ENCODE data around the gene RETSAT.

RETSAT gene

DNA sequence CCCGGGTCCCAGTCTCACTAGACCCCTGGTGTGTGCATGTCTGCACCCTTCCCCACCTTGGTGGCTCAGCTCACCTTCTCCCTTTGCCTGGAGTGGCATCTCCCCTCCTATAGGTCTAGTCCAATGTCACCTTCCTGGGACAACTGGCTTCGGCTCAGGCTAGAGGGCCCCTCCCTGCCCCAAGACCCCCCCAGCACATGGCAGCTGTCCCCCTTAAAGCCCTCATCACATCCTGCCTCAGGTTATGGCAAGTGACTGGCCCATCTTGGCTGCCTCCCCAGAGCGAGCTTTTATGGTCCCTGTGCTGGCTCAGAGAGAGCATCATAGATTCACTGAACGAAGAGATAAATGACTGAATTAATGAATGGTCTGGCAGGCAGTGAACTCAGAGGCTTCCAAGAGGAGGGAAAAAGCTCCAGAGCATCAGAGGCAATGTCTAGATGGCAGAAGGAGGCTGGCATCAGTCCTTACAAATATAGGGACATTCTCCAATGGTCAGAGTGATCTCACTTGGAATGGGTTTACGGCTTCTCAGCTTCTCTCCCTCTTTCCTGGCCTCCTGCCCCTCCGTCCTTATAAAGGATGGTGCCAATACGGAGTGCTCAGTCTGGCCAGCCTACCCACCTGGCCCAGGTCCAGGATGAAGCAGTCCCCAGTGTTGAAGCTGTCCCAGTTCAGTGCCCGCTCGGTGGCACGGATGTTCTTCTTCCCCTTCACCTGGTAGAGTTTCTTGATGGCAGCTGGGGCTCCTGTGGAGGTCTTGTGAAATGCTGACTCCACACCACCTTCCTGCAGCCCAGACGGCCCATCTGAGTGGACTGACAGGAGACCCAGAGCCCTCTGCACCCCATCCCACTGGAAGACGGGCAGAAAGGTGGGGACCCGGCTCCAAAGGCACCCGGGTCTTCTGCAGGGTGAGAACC lies 46.5 kb upstream of the RETSAT start:
- Histone ChIP-seq H3K79me2 (ENCODE audit: low read length) (no peaks in the 10 kb centered on the region), H3K4me2 (ENCODE audit: low read length) (no peak overlapping the region), H4K20me1 (ENCODE audit: insufficient read depth, low read length) (no peaks in the 10 kb centered on the region), H3K4me3 (ENCODE audit: low read length) (no peak overlapping the region), H3K27me3 (ENCODE audit: low read depth, low read length) (no peaks in the 10 kb centered on the region), H3K9me3 (ENCODE audit: insufficient read depth, low read length) (no peaks in the 10 kb centered on the region), H2AFZ (ENCODE audit: low read depth, low read length) (no peak overlapping the region), H3K4me1 (ENCODE audit: low read length) (peaks cover 8% of the 10 kb centered on the region; the same call in 1 of the 2 replicates), H3K9ac (ENCODE audit: low read length) (no peak overlapping the region), H3K36me3 (replicated peaks; ENCODE audit: low read depth, low read length) (no peaks in the 10 kb centered on the region), H3K27ac (ENCODE audit: low read length) (no peak overlapping the region)
- TF ChIP-seq, protein P1, sequence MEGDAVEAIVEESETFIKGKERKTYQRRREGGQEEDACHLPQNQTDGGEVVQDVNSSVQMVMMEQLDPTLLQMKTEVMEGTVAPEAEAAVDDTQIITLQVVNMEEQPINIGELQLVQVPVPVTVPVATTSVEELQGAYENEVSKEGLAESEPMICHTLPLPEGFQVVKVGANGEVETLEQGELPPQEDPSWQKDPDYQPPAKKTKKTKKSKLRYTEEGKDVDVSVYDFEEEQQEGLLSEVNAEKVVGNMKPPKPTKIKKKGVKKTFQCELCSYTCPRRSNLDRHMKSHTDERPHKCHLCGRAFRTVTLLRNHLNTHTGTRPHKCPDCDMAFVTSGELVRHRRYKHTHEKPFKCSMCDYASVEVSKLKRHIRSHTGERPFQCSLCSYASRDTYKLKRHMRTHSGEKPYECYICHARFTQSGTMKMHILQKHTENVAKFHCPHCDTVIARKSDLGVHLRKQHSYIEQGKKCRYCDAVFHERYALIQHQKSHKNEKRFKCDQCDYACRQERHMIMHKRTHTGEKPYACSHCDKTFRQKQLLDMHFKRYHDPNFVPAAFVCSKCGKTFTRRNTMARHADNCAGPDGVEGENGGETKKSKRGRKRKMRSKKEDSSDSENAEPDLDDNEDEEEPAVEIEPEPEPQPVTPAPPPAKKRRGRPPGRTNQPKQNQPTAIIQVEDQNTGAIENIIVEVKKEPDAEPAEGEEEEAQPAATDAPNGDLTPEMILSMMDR (IDR thresholded peaks at IDR 0.05; ENCODE audit: low read depth, low read length), result no peak
- no peak for TF ChIP-seq EZH2phosphoT487 (IDR thresholded peaks at IDR 0.05; ENCODE audit: low read depth)

DNA sequence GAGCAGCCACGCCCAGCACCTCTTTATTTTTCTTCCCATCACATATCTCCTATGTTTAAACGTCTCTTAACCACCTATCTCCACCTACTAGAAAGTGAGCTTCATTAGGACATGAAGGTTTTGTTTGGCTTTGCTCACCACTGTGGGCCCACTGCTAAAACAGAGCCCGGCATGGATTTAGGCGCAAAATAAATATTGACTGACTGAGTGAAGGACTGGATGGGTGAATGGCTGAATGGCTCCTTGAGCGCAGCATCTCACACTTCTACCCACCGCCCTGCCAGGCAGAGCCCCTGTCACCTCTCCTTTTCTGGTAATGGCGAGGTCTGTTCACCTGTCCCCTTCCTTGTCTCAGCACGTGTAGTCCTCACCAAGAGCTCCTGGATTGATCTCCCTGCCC lies 45.7 kb upstream of the RETSAT start:
- Histone ChIP-seq H3K9me3 (ENCODE audit: insufficient read depth, low read length) (no peaks in the 10 kb centered on the region), H3K9ac (ENCODE audit: low read length) (no peak overlapping the region), H3K4me1 (ENCODE audit: low read length) (peaks cover 8% of the 10 kb centered on the region; the same call in 1 of the 2 replicates), H4K20me1 (ENCODE audit: insufficient read depth, low read length) (no peaks in the 10 kb centered on the region), H3K36me3 (replicated peaks; ENCODE audit: low read depth, low read length) (no peaks in the 10 kb centered on the region), H3K4me3 (ENCODE audit: low read length) (no peak overlapping the region), H2AFZ (ENCODE audit: low read depth, low read length) (no peak overlapping the region), H3K27me3 (ENCODE audit: low read depth, low read length) (no peaks in the 10 kb centered on the region), H3K4me2 (ENCODE audit: low read length) (no peak overlapping the region), H3K27ac (ENCODE audit: low read length) (no peak overlapping the region), H3K79me2 (ENCODE audit: low read length) (no peaks in the 10 kb centered on the region)
- TF ChIP-seq, protein P1 (IDR thresholded peaks at IDR 0.05; ENCODE audit: low read depth, low read length), result no peak
- no peak for TF ChIP-seq EZH2phosphoT487 (IDR thresholded peaks at IDR 0.05; ENCODE audit: low read depth)

DNA sequence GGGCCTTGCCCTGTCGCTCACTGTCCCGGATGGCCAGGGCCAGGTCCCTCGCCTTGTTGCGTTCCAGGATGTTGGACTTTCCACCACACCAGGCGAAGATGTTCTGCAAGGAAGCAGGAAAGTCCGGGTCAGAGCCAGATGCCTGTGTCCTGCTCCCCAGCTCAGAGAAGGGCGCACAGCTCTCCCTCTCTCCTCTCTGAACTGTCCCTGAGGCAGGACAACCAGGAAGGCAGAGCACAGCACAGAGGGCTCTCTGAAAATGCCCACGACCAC lies 44.8 kb upstream of the RETSAT start:
- Histone ChIP-seq H3K36me3 (replicated peaks; ENCODE audit: low read depth, low read length) (no peaks in the 10 kb centered on the region), H3K79me2 (ENCODE audit: low read length) (no peaks in the 10 kb centered on the region), H2AFZ (ENCODE audit: low read depth, low read length) (no peak overlapping the region), H3K4me3 (ENCODE audit: low read length) (no peak overlapping the region), H4K20me1 (ENCODE audit: insufficient read depth, low read length) (no peaks in the 10 kb centered on the region), H3K27ac (ENCODE audit: low read length) (no peak overlapping the region), H3K9ac (ENCODE audit: low read length) (no peak overlapping the region), H3K9me3 (ENCODE audit: insufficient read depth, low read length) (no peaks in the 10 kb centered on the region), H3K27me3 (ENCODE audit: low read depth, low read length) (no peaks in the 10 kb centered on the region), H3K4me2 (ENCODE audit: low read length) (no peak overlapping the region), H3K4me1 (ENCODE audit: low read length) (peaks cover 8% of the 10 kb centered on the region; the same call in 1 of the 2 replicates)
- no peak for TF ChIP-seq EZH2phosphoT487 (IDR thresholded peaks at IDR 0.05; ENCODE audit: low read depth)
- TF ChIP-seq, protein P1 (IDR thresholded peaks at IDR 0.05; ENCODE audit: low read depth, low read length), result no peak

DNA sequence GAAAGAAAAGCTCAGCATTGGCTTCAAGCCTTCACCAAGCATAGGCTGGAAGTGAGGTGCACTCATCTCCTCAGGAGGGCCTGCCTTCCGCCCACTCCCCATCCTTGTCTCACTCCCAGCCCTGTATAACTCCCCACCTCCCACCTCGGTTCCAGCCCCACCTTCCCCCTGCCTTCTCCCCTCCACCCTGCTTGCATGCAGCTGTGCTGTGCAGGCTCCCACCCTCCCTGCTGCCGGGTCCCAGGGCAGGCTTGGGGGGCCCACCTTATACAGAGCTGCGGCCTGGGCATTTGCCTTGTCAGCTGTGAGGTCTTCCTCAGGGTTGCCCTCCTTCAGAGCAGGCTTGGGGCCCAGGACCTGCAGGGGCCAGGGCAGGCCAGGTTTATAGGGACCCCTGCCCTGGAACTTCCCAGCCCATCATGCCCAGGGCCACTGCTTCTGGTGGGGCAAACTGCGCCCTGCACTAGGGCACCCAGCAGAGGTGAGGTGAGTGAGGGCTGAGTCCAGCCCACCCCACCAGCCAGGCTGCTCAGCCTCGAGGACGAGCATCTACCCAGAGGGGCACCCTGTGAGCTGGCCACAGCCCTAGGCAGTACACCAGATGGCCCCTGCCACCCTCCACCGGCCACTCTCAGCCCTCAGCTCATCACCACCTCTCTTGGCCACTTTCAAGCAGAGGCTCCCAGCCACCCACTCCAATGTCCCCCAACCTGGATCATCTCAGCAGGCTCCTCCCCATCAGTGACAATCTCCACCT lies 44.3 kb upstream of the RETSAT start:
- Histone ChIP-seq H3K9ac (ENCODE audit: low read length) (no peak overlapping the region), H3K36me3 (replicated peaks; ENCODE audit: low read depth, low read length) (no peaks in the 10 kb centered on the region), H3K9me3 (ENCODE audit: insufficient read depth, low read length) (no peaks in the 10 kb centered on the region), H3K27ac (ENCODE audit: low read length) (no peak overlapping the region), H3K4me3 (ENCODE audit: low read length) (no peak overlapping the region), H3K27me3 (ENCODE audit: low read depth, low read length) (no peaks in the 10 kb centered on the region), H3K4me1 (ENCODE audit: low read length) (peaks cover 8% of the 10 kb centered on the region; the same call in 1 of the 2 replicates), H3K79me2 (ENCODE audit: low read length) (no peaks in the 10 kb centered on the region), H3K4me2 (ENCODE audit: low read length) (no peak overlapping the region), H4K20me1 (ENCODE audit: insufficient read depth, low read length) (no peaks in the 10 kb centered on the region), H2AFZ (ENCODE audit: low read depth, low read length) (no peak overlapping the region)
- no peak for TF ChIP-seq EZH2phosphoT487 (IDR thresholded peaks at IDR 0.05; ENCODE audit: low read depth)
- TF ChIP-seq, protein P1 (IDR thresholded peaks at IDR 0.05; ENCODE audit: low read depth, low read length), result no peak

Data from OCI-LY3 (cell line).